OCI-LY7 (cell line): ENCODE results near the gene SRXN1. TPM values are rescaled to one million over a fixed set of nuclear protein-coding genes. Genes with fewer than 3 reads are reported as not detected.

Source experiments
- BruUV-seq: library from RNA; stranded (reverse); fragments of 400-500 nt; replicated peaks from 2 replicates; lab custom pipeline; 2021; lab: Mats Ljungman, UMichigan
- CTCF ChIA-PET: fragments of 300-600 bp; sonication (Branson Sonifier 250); formaldehyde crosslinking; loops from one replicate; lab custom pipeline; 2022; ENCODE audit warnings: antibody characterized with exemption; ENCODE audit not compliant: unreplicated experiment; lab: Charles Lee
- POLR2A ChIA-PET: fragments of 300-600 bp; sonication (Branson Sonifier 250); formaldehyde crosslinking; loops from one replicate; lab custom pipeline; 2022; ENCODE audit warnings: antibody characterized with exemption; lab: Charles Lee
- DNase-seq: peaks from one replicate; pipeline ENCODE4 v3.0.0-alpha.2; 2015; ENCODE audit warnings: low spot score
- H2AFZ ChIP-seq: fragments of 200-600 bp; sonication (generic), shearing (Covaris generic); 2 replicates; pipeline ENCODE4 v1.6.1; 2014; ENCODE audit warnings: mild to moderate bottlenecking, antibody characterized with exemption, low read length, moderate library complexity
- H3K27ac ChIP-seq: fragments of 200-600 bp; sonication (generic); 2 replicates; pipeline ENCODE4 v1.5.1; 2014; ENCODE audit warnings: mixed run types, low read depth, mild to moderate bottlenecking, moderate library complexity, low read length, inconsistent platforms; ENCODE audit not compliant: poor library complexity, severe bottlenecking
- H3K36me3 ChIP-seq: fragments of 200-600 bp; sonication (generic); 2 replicates; pipeline ENCODE4 v1.6.1; 2014; ENCODE audit warnings: mild to moderate bottlenecking, antibody characterized with exemption, low read length, moderate library complexity, mixed read lengths; ENCODE audit not compliant: insufficient read depth
- H3K4me1 ChIP-seq: fragments of 200-600 bp; sonication (generic); 2 replicates; pipeline ENCODE4 v1.5.1; 2014; ENCODE audit warnings: mild to moderate bottlenecking, low read length; ENCODE audit not compliant: insufficient read depth, poor library complexity, severe bottlenecking
- H3K4me2 ChIP-seq: fragments of 200-600 bp; sonication (generic); 2 replicates; pipeline ENCODE4 v1.6.1; 2014; ENCODE audit warnings: mild to moderate bottlenecking, low read length
- H3K4me3 ChIP-seq: fragments of 200-600 bp; sonication (generic); 2 replicates; pipeline ENCODE4 v1.5.1; 2014; ENCODE audit warnings: mild to moderate bottlenecking, low read depth, low read length; ENCODE audit not compliant: poor library complexity, severe bottlenecking
- H3K79me2 ChIP-seq: fragments of 200-600 bp; sonication (generic); 2 replicates; pipeline ENCODE4 v1.6.1; 2016; ENCODE audit warnings: low read depth, mild to moderate bottlenecking, low read length, moderate library complexity, mixed read lengths; ENCODE audit not compliant: insufficient read depth
- H3K9me2 ChIP-seq: fragments of 200-600 bp; sonication (generic); 2 replicates; pipeline ENCODE4 v1.6.1; 2016; ENCODE audit warnings: mild to moderate bottlenecking, low read length, mixed read lengths; ENCODE audit not compliant: insufficient read depth
- H3K9me3 ChIP-seq: fragments of 200-600 bp; sonication (generic); 2 replicates; pipeline ENCODE4 v1.6.1; 2014; ENCODE audit warnings: mild to moderate bottlenecking, mixed run types, low read length, mixed read lengths
- H4K20me1 ChIP-seq: fragments of 200-600 bp; sonication (generic); 2 replicates; pipeline ENCODE4 v1.6.1; 2014; ENCODE audit warnings: mild to moderate bottlenecking, antibody characterized with exemption, low read length, moderate library complexity, mixed read lengths; ENCODE audit not compliant: insufficient read depth
- CTCF ChIP-seq: fragments of 200-600 bp; sonication (generic); conservative IDR thresholded peaks from 2 replicates; pipeline ENCODE4 v1.5.1; 2014; ENCODE audit warnings: mild to moderate bottlenecking, antibody characterized with exemption, low read length, moderate library complexity, mixed read lengths
- EZH2phosphoT487 ChIP-seq: fragments of 200-600 bp; sonication (generic); IDR thresholded peaks from 2 replicates; pipeline ENCODE4 v1.6.1; 2018; ENCODE audit warnings: low read depth, borderline replicate concordance, mild to moderate bottlenecking, mixed run types, antibody characterized with exemption, low read length, moderate library complexity, mixed read lengths
- intact Hi-C: fragments of 100-400 bp; cut with micrococcal nuclease; formaldehyde crosslinking; loops from one replicate; pipeline ENCODE4 v1.10.0; 2022; ENCODE audit not compliant: unreplicated experiment
- total RNA-seq, 2 experiments: library from RNA; depleted of rRNA in 1 of 2; stranded (reverse); fragments of >200 nt in 1 of 2; shearing (Covaris generic) in 1 of 2; gene quantifications; 2 replicates each; pipeline ENCODE4 v1.2.3, GENCODE V29; 2014 to 2022

SRXN1 gene
- total RNA-seq, 2 experiments from 2014 or later: 18.6 to 19.8 TPM

- Histone ChIP-seq H3K9me2 (no peaks in the 10 kb centered on the region), H3K4me1 (no peaks in the 10 kb centered on the region), H3K9me3 (no peaks in the 10 kb centered on the region), H2AFZ (no peak overlapping the region), H3K36me3 (no peaks in the 10 kb centered on the region), H3K79me2 (no peaks in the 10 kb centered on the region), H4K20me1 (no peaks in the 10 kb centered on the region), H3K27ac (no peak overlapping the region), H3K4me3 (no peak overlapping the region), H3K4me2 (no peak overlapping the region)
- intact Hi-C loops: no loop called here
- ChIA-PET CTCF (interaction anchor here (1.0 kb wide), 1 partner anchor 8 kb away, joined by 3 read pairs; no protein-coding TSS in a partner anchor), POLR2A (no interaction called here)
- no peak for DNase-seq
- TF ChIP-seq CTCF (no peak), EZH2phosphoT487 (no peak)
- no TSS peak for BruUV-seq
Measured at GRCh38 chr20:600141-600540, 52.9 kb downstream of the SRXN1 start.

- Histone ChIP-seq H3K9me3 (no peaks in the 10 kb centered on the region), H3K4me2 (no peak overlapping the region), H3K27ac (no peak overlapping the region), H3K4me1 (no peaks in the 10 kb centered on the region), H2AFZ (no peak overlapping the region), H4K20me1 (no peaks in the 10 kb centered on the region), H3K36me3 (no peaks in the 10 kb centered on the region), H3K9me2 (no peaks in the 10 kb centered on the region), H3K79me2 (no peaks in the 10 kb centered on the region), H3K4me3 (no peak overlapping the region)
- intact Hi-C loops: no loop called here
- TF ChIP-seq EZH2phosphoT487: no peak
- TF ChIP-seq CTCF: no peak
- ChIA-PET CTCF (no interaction called here), POLR2A (no interaction called here)
- DNase-seq: no peak
- BruUV-seq: no TSS peak
Measured at GRCh38 chr20:598133-598850, 54.7 kb downstream of the SRXN1 start.

- H3K9me2 ChIP-seq: no peaks in the 10 kb centered on the region
- BruUV-seq: no TSS peak
- intact Hi-C loops: no loop called here
- H3K4me2 ChIP-seq: no peak overlapping the region
- no peak overlapping the region for H3K4me3 ChIP-seq
- DNase-seq: no peak
- H3K36me3 ChIP-seq: no peaks in the 10 kb centered on the region
- no peak overlapping the region for H3K27ac ChIP-seq
- H4K20me1 ChIP-seq: no peaks in the 10 kb centered on the region
- CTCF ChIA-PET: no interaction called here
- TF ChIP-seq EZH2phosphoT487 (no peak), CTCF (no peak)
- POLR2A ChIA-PET: no interaction called here
- no peaks in the 10 kb centered on the region for H3K9me3 ChIP-seq
- H3K4me1 ChIP-seq: no peaks in the 10 kb centered on the region
- H2AFZ ChIP-seq: no peak overlapping the region
- no peaks in the 10 kb centered on the region for H3K79me2 ChIP-seq
Measured at GRCh38 chr20:597560-597959, 55.4 kb downstream of the SRXN1 start.
